K562 (cell line): ENCODE data around the gene KCNAB1. TPM values are rescaled to one million over a fixed set of nuclear protein-coding genes. Genes with fewer than 3 reads are reported as not detected.

Experiments
- ATAC-seq: fragments of 200-7000 bp; cut with Tn5 transposase; 3 replicates; pipeline ENCODE4 v1.9.1; 2020; ENCODE audit warnings: moderate library complexity
- BruUV-seq: library from RNA; stranded (reverse); fragments of 400-500 nt; replicated peaks from 2 replicates; lab custom pipeline; 2021; lab: Mats Ljungman, UMichigan
- CTCF ChIA-PET: fragments of 300-600 bp; formaldehyde crosslinking; extraction: SDS; loops from one replicate; lab custom pipeline; 2021; ENCODE audit warnings: low intra/inter-chr PET ratio; lab: Yijun Ruan, JAX
- POLR2A ChIA-PET: fragments of 300-600, 350-650 bp; sonication (Branson Sonifier 250); formaldehyde crosslinking; extraction: SDS; loops from one replicate; lab custom pipeline; 2021; ENCODE audit warnings: antibody characterized with exemption, inconsistent platforms; lab: Yijun Ruan, JAX
- DNase-seq, 4 experiments: peaks; one replicate each; pipeline versions ENCODE4 v3.0.0 to v3.0.0-alpha.2; 2011 to 2018; ENCODE audit warnings: low spot score in 3 of 4, mixed read lengths in 3 of 4; ENCODE audit errors: extremely low read depth in 1 of 4
- FAIRE-seq: peaks from 2 replicates; lab custom pipeline; 2011; peaks lifted over from hg19 to GRCh38; lab: Jason Lieb, UNC
- H2AFZ ChIP-seq: 2 replicates; pipeline ENCODE4 v1.6.0; 2011; ENCODE audit warnings: low read depth, low read length, control low read depth, inconsistent platforms
- H3K27ac ChIP-seq: fragments of 200-600 bp; 3 replicates; pipeline ENCODE4 v1.8.0; 2011; ENCODE audit warnings: low read depth, mild to moderate bottlenecking, control low read depth, inconsistent platforms, low read length, moderate library complexity, mixed read lengths; ENCODE audit errors: extremely low read depth
- H3K27me3 ChIP-seq, 2 experiments: fragments of 300-600 bp in 1 of 2; 2 replicates in 1 of 2; 3 replicates in 1 of 2; pipeline versions ENCODE4 v1.6.0 to v1.8.0; 2011; ENCODE audit warnings: inconsistent platforms in 2 of 2, low read length in 2 of 2, mild to moderate bottlenecking in 1 of 2, mixed read lengths in 1 of 2, moderate library complexity in 1 of 2; ENCODE audit not compliant: control insufficient read depth in 2 of 2, insufficient read depth in 2 of 2
- H3K36me3 ChIP-seq: fragments of 300-600 bp; 3 replicates; pipeline ENCODE4 v1.8.0; 2011; ENCODE audit warnings: mild to moderate bottlenecking, low read length, inconsistent platforms; ENCODE audit not compliant: control insufficient read depth, insufficient read depth
- H3K4me1 ChIP-seq, 2 experiments: fragments of 200-600 bp in 1 of 2; replicated peaks in 1 of 2; 2 replicates in 1 of 2; 3 replicates in 1 of 2; pipeline versions ENCODE4 v1.5.1 to v1.8.0; 2011; ENCODE audit warnings: inconsistent platforms in 2 of 2, low read length in 2 of 2, mild to moderate bottlenecking in 1 of 2, mixed read lengths in 1 of 2, moderate library complexity in 1 of 2; ENCODE audit not compliant: control insufficient read depth in 2 of 2, insufficient read depth in 2 of 2
- H3K4me2 ChIP-seq: 2 replicates; pipeline ENCODE4 v1.6.1; 2011; ENCODE audit warnings: low read length, control low read depth, inconsistent platforms, mixed read lengths; ENCODE audit not compliant: insufficient read depth
- H3K4me3 ChIP-seq: fragments of 200-600 bp; sonication (generic), shearing (Covaris generic); 2 replicates; pipeline ENCODE4 v1.5.1; 2016; ENCODE audit warnings: control low read depth, inconsistent platforms
- H3K79me2 ChIP-seq: fragments of 200-600 bp; 3 replicates; pipeline ENCODE4 v1.8.0; 2011; ENCODE audit warnings: low read length, inconsistent platforms; ENCODE audit not compliant: control insufficient read depth, insufficient read depth
- H3K9ac ChIP-seq, 2 experiments: 2 replicates each; pipeline versions ENCODE4 v1.6.0 to v1.6.1; 2011; ENCODE audit warnings: low read depth in 2 of 2, low read length in 2 of 2, control low read depth in 1 of 2, inconsistent platforms in 1 of 2, mild to moderate bottlenecking in 1 of 2, mixed read lengths in 1 of 2; ENCODE audit not compliant: insufficient read depth in 1 of 2
- H3K9me1 ChIP-seq: one replicate; pipeline ENCODE4 v1.6.0; 2011; ENCODE audit warnings: inconsistent platforms, mild to moderate bottlenecking, low read length, moderate library complexity; ENCODE audit not compliant: control insufficient read depth, insufficient read depth
- H3K9me3 ChIP-seq: replicated peaks from 2 replicates; pipeline ENCODE4 v1.5.1; 2011; ENCODE audit warnings: low read depth, low read length, inconsistent platforms; ENCODE audit not compliant: control insufficient read depth, insufficient read depth
- H4K20me1 ChIP-seq: replicated peaks from 2 replicates; pipeline ENCODE4 v1.6.1; 2011; ENCODE audit warnings: low read length, inconsistent platforms, mixed read lengths; ENCODE audit not compliant: control insufficient read depth, insufficient read depth
- ASH1L ChIP-seq: fragments of 450-650 bp; IDR thresholded peaks from 2 replicates; pipeline ENCODE4 v1.6.1; 2018; ENCODE audit warnings: borderline replicate concordance, mild to moderate bottlenecking, low read depth; ENCODE audit not compliant: partially characterized antibody
- BCOR ChIP-seq: fragments of 450-650 bp; IDR thresholded peaks from 2 replicates; pipeline ENCODE4 v1.6.1; 2016
- DACH1 ChIP-seq: fragments of 450-650 bp; IDR thresholded peaks from 2 replicates; pipeline ENCODE4 v1.6.1; 2018; ENCODE audit not compliant: partially characterized antibody
- ESRRA ChIP-seq: fragments of 450-650 bp; IDR thresholded peaks from 2 replicates; pipeline ENCODE4 v1.6.1; 2014; ENCODE audit warnings: low read depth, mild to moderate bottlenecking, moderate library complexity, borderline replicate concordance
- ETV5 ChIP-seq: sonication (generic); formaldehyde crosslinking; IDR thresholded peaks from 2 replicates; pipeline ENCODE4 v1.4.0; 2020; ENCODE audit warnings: low read depth, mild to moderate bottlenecking, missing genetic modification reagents
- FOXA3 ChIP-seq, 2 experiments: fragments of 450-650 bp in 1 of 2; sonication (generic) in 1 of 2; formaldehyde crosslinking; IDR thresholded peaks in 1 of 2; conservative IDR thresholded peaks in 1 of 2; 2 replicates each; pipeline versions ENCODE4 v1.4.0 to v1.8.0; 2020 to 2022; ENCODE audit warnings: mild to moderate bottlenecking in 2 of 2, missing genetic modification reagents in 1 of 2
- NEUROD1 ChIP-seq: fragments of 150-350 bp; IDR thresholded peaks from 2 replicates; pipeline ENCODE4 v1.6.1; 2014; ENCODE audit warnings: borderline replicate concordance, low read length, low read depth; ENCODE audit not compliant: partially characterized antibody
- SLC30A9 ChIP-seq: fragments of 250-450 bp; sonication (Bioruptor Pico); IDR thresholded peaks from 2 replicates; pipeline ENCODE4 v1.8.0; 2022; ENCODE audit warnings: mild to moderate bottlenecking, moderate library complexity
- TCF7L2 ChIP-seq: fragments of 150-350 bp; IDR thresholded peaks from 2 replicates; pipeline ENCODE4 v1.6.1; 2016; ENCODE audit warnings: low read depth, mild to moderate bottlenecking, low read length, moderate library complexity
- ZBTB11 ChIP-seq, 3 experiments: fragments of 200-800 bp in 1 of 3; fragments of 250-450 bp in 1 of 3; fragments of 450-650 bp in 1 of 3; sonication (Bioruptor Pico) in 1 of 3; sonication (Bioruptor generic) in 1 of 3; formaldehyde crosslinking in 1 of 3; IDR thresholded peaks; 2 replicates each; pipeline versions ENCODE4 v1.6.1 to v1.8.0; 2016 to 2022; ENCODE audit warnings: mild to moderate bottlenecking in 2 of 3, missing genetic modification characterization in 2 of 3, missing compliant biosample characterization in 1 of 3, moderate library complexity in 1 of 3
- ZNF124 ChIP-seq: sonication (generic); formaldehyde crosslinking; IDR thresholded peaks from 2 replicates; pipeline ENCODE4 v1.8.1; 2022; ENCODE audit warnings: missing genetic modification reagents
- WGBS: fragments of 100-300 bp; shearing (Covaris generic); methylation state at CpG from one replicate; pipeline ENCODE4 v1.1.6; 2016; ENCODE audit warnings: low coverage, mixed read lengths; ENCODE audit not compliant: insufficient coverage; ENCODE audit errors: missing lambda C conversion rate; 5-methylcytosine and 5-hydroxymethylcytosine counted together
- in situ Hi-C: fragments of 300-500 bp; cut with MboI; formaldehyde crosslinking; loops from 4 replicates; pipeline ENCODE4 v1.15.0; 2018; ENCODE audit warnings: inconsistent platforms, mixed read lengths
- intact Hi-C: fragments of 100-400 bp; cut with micrococcal nuclease; formaldehyde crosslinking; loops from 2 replicates; pipeline ENCODE4 v1.14.2; 2022
- polyA plus RNA-seq, 8 experiments: library from polyadenylated mRNA; depleted of rRNA in 4 of 8; stranded (reverse) in 5 of 8; unstranded in 3 of 8; fragments of >200 nt; fragmentation: Nextera tagmentation in 2 of 8; fragmentation: Illumina TruSeq in 1 of 8; extraction: Ambion mirVana in 2 of 8; extraction: Trizol in 1 of 8; gene quantifications; 2 replicates each; pipeline versions ENCODE4 v1.2.1 to v1.2.3, GENCODE V29; 2011 to 2014; ENCODE audit warnings: inconsistent platforms in 1 of 8, missing spikeins in 1 of 8
- total RNA-seq, 7 experiments: library from RNA; depleted of rRNA in 6 of 7; stranded (reverse); fragments of >200 nt in 6 of 7; fragmentation: Illumina TruSeq in 2 of 7; extraction: Trizol in 2 of 7; gene quantifications; 2 replicates each; pipeline versions ENCODE4 v1.2.1 to v1.2.3, GENCODE V29; 2011 to 2021; ENCODE audit warnings: low replicate concordance in 1 of 7

KCNAB1 gene
- total and polyA plus RNA-seq, 9 of the 15 experiments (the other 6 are each of a cell fraction or from before 2014, with no cell fraction given): 0.14 to 1.2 (median 0.51) TPM

- ATAC-seq (no peak), FAIRE-seq (no peak), DNase-seq (no peak)
- H3K36me3 ChIP-seq: no peaks in the 10 kb centered on the region
- no peak overlapping the region for H3K4me3 ChIP-seq
- in situ Hi-C loops: no loop called here
- H3K79me2 ChIP-seq: no peaks in the 10 kb centered on the region
- CTCF ChIA-PET: no interaction called here
- POLR2A ChIA-PET: no interaction called here
- H2AFZ ChIP-seq: no peak overlapping the region
- TF ChIP-seq SLC30A9 (no peak), ZBTB11 (CRISPR knock-in tag; IDR thresholded peaks at IDR 0.05) (no peak), FOXA3 (CRISPR knock-in tag; conservative IDR thresholded peaks at IDR 0.05 in 1 of 2, IDR thresholded peaks at IDR 0.05 in 1 of 2) (no peak), ZNF124 (no peak), DACH1 (no peak), ETV5 (CRISPR knock-in tag) (no peak), ASH1L (no peak), NEUROD1 (no peak), BCOR (no peak), TCF7L2 (no peak), ESRRA (no peak)
- no peaks in the 10 kb centered on the region for H3K9me3 ChIP-seq
- BruUV-seq: no TSS peak
- no peaks in the 10 kb centered on the region for H4K20me1 ChIP-seq
- H3K9me1 ChIP-seq: no peaks in the 10 kb centered on the region
- intact Hi-C loops: no loop called here
- no peak overlapping the region for H3K4me2 ChIP-seq
- no peak overlapping the region for H3K27ac ChIP-seq
- 0% methylated on average over 1 of the region's 1 CpG for WGBS
- no peak overlapping the region; a peak in 1 of 4 replicates for H3K9ac ChIP-seq
- H3K27me3 ChIP-seq: peaks cover 0 to 7% of the 10 kb centered on the region in 2 experiments; a peak in 1 of 5 replicates
- no peaks in the 10 kb centered on the region for H3K4me1 ChIP-seq
Measured at GRCh38 chr3:156183396-156183795, 63.0 kb downstream of the KCNAB1 start.
